H4 (cell line): ENCODE data around the gene YPEL2. TPM values are rescaled to one million over a fixed set of nuclear protein-coding genes. Genes with fewer than 3 reads are reported as not detected.
"Not testable (repeated sequence)": the region's sequence is repeated elsewhere in the genome, so short reads cannot be mapped to it uniquely, and the experiment has no call there.

Experiments
- DNase-seq: peaks from one replicate; pipeline ENCODE4 v3.0.0-alpha.2; 2015; ENCODE audit warnings: low spot score
- total RNA-seq: library from RNA; depleted of rRNA; stranded (reverse); fragments of >200 nt; shearing (Covaris generic); gene quantifications from 2 replicates; pipeline ENCODE4 v1.2.3, GENCODE V29; 2014

YPEL2 gene
- total RNA-seq, 1 experiment from 2014 or later = 1.9 TPM

- no peak for DNase-seq
Observed at GRCh38 chr17:59375857-59376256, 44.4 kb downstream of the YPEL2 start.

DNA sequence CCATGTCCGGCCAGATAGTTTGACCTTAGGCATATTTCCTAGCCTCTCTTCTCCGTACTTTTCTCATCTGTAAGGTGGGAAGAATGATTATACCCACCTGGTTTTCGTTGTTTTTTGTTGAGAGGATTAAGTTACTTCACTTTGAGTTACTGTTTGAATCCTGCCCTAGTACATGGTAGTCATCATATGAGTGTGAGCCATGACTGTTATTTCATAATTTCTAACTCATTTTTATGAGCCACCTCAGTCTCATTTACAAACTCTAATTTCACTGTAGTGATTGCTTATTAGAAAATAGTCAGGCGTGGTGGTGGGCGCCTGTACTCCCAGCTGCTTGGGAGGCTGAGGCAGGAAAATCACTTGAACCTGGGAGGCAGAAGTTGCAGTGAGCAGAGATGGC is 45.1 kb downstream of the YPEL2 start:
- DNase-seq = no peak

- DNase-seq = no peak
Observed at GRCh38 chr17:59377410-59377809, 46.0 kb downstream of the YPEL2 start.

DNA sequence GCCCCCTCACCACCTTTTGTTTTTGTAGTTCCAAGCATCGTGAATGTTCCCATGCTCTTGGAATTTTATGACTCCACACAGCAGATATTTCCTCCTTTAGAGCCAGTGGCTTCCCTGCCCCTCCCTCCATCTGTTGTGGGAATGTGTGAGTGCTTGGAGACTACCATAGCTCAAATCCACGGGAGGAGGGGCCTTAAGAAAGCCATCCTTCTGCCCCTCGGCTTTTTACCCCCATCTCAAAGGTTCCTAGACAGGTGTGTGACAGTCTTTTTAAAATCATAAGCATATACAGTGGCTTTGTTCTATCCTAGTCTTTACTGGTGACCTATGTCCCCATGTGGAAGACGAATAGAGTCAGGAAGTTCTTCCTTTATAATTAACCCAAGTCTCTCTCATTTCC is 47.2 kb downstream of the YPEL2 start:
- DNase-seq = peak; percentile 35

- DNase-seq = no peak
Observed at GRCh38 chr17:59380474-59380873, 49.0 kb downstream of the YPEL2 start.

DNA sequence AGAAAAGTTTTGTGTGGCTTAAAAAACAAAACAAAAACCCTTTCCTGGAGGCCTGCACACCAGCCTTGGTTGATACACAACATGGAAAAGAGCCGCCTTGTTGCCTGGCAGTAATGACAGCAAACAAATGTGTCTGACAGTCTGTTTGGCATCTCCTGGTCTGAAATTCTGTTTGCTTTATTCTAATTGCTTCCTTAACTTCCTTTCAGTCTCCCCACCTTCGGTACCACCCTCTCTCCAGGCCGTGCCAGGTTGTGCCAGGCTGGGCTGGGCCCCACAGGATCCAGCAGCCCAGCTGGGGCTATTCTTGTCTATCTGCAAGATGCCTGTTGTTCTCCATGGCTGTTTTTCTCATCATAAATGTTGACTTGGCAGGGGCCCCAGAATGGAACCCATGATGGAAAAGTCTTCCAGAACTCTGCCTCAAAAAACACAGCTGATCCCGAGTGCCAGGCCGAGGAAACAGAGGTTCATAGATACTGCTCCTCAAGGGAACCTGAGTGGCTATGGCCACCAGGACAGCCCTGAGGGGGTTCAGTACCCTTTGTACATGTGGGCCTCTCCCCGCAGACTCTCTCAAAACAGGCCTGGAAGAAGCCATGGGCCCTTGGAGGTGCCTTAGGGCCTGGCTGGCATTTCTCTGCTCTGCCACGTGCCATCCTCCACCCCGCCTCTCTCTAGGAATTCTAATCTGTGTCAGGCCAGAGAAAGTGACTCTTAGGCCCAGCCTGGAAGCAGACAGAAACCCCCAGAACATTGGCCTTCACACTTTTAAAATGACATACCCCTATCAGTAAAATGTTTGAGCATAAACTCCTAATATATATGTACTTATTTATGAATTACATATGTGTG is 50.5 kb downstream of the YPEL2 start:
- DNase-seq = no peak

DNA sequence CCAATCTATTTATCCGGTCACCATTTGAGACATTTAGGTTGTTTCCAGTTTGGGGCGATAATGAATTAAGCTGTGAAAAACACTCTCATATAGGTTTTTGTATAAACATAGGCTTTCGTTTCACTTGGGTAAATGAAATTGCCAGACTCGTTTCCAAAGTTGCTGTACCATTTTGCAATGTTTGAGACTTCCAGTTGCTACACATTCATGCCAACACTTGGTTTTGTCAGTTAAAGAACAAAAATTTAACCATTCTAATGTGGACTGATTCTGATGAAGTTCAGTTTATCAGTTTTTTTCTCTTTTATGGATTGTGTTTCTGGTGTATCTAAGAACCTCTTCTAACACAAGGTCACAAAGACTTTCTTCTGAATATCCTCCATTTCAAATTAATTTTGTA is 52.4 kb downstream of the YPEL2 start:
- DNase-seq = no peak

DNA sequence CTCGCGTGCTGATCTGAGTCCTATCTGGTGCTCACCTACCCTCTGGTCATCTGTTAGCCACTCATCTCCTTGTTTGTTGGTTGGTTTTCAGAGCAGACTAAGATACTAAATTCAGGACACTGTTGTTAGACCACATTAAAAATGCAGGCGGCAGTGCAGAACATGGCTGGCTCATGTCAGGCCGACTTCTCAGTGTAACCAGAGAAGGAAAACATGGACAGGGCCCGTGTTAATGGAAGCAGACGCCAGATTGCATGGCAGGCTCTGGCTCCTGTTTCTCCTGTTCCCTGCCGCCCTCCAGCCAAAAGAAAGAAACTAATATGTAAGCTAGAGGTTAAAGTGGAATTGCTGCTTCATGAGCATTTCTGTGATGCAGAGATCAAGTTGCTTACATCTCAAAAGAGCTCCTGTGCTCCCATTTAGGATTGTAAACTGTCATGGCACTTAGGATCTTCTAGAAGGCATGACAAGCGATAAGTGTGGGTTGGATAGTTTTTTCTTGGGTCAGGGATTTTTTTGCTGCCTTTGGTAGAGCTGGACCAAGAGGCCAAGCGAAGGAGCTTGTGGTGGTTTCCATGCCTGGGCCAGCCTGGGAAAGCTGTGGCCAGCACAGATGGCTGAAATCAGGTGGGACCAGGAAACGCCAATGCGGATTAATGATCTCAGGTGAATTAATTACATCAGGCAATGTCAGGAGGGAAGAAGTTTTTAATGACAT is 56.1 kb downstream of the YPEL2 start:
- no peak for DNase-seq

DNA sequence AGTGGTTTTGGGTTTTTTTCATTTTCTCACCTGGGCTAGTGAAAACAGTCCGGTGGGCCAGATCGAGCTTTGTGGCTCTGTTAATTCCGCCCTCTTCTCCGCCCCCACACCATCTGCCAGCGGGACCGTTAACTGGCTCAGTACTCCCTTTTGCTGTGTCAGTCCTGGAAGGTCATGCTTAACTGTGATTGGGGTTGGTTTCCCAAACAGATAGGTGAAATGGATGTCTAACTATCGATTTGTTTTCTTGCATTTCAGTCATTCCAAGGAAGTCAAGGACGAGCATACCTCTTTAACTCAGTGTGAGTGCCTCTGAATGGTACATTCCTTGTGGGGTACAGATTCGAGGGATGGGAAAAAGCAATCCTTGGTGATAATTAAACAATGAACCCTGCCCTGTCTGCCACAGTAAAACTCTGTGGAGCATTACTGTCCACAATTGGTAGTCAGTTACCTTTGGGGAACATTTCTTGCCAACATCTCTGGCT is 56.7 kb downstream of the YPEL2 start:
- no peak for DNase-seq

DNA sequence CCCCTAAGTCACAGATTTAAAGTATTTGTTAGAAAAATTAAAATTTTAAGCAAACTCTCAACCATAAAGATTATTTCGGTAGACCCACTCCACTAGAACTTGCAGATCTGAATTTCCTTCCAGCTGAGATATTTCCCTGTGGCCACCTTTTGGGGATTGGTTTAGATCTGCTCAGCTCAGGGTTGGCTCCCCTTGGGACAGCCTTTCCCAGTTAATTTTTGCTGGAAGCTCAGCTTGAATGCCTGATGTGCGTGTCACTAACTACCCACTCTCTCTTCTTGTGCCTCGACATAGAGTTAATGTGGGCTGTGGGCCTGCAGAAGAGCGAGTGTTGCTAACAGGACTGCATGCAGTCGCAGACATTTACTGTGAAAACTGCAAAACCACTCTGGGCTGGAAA is 57.6 kb downstream of the YPEL2 start:
- no peak for DNase-seq

DNA sequence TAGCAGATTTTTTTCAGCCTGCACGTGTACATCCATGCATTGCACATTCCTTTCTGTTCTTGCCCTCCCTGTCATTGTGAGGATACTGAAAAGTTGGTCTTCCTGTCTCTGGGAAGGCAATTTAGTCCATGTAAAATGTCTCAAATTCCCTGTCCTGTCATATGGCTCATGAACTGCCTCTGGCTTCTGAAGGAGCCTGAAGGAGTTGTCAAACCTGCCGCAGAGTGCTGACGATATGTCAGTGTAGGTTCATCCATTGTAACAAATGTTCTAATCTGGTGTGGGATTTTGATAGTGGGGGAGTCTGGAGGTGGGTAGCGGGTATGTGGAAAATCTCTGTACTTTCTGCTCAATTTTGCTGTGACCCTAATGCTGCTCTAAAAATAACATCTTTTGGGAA is 59.6 kb downstream of the YPEL2 start:
- DNase-seq = no peak

DNA sequence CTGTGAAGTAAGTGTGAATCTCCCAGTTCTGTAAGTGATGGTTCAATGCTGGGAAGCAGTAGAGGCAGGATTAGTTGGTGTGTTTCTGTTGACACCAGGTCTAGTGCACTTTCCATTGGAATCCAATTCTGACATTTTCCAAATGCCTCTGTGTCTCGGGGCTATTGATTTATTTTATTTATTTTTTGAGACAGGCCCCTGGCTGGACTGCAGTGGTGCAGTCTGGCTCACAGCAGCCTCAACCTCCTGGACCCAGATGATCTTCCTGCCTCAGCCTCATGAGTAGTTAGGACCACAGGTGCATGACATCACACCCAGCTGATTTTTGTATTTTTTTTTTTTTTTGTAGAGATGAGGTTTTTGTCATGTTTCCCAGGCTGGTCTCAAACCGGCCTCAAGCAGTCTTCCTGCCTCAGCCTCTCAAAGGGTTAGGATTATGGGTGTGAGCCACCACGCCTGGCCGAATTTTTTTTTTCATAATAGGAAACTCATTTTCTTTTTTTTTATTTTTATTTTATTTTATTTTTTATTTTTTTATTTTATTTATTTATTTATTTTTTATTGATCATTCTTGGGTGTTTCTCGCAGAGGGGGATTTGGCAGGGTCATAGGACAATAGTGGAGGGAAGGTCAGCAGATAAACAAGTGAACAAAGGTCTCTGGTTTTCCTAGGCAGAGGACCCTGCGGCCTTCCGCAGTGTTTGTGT is 61.7 kb downstream of the YPEL2 start:
- no peak for DNase-seq

DNA sequence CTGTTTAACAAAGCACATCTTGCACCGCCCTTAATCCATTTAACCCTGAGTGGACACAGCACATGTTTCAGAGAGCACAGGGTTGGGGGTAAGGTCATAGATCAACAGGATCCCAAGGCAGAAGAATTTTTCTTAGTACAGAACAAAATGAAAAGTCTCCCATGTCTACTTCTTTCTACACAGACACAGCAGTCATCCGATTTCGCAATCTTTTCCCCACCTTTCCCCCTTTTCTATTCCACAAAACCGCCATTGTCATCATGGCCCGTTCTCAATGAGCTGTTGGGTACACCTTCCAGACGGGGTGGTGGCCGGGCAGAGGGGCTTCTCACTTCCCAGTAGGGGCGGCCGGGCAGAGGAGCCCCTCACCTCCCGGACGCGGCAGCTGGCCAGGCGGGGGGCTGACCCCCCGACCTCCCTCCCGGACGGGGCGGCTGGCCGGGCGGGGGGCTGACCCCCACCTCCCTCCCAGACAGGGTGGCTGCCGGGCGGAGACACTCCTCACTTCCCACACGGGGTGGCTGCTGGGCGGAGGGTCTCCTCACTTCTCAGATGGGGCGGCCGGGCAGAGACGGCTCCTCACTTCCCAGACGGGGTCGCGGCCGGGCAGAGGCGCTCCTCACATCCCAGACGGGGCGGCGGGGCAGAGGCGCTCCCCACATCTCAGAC is 62.4 kb downstream of the YPEL2 start:
- DNase-seq = not testable (repeated sequence)

GRCh38 chr17:59396134-59396826 is 64.8 kb downstream of the YPEL2 start:
- no peak for DNase-seq

GRCh38 chr17:59397316-59398073 is 66.0 kb downstream of the YPEL2 start:
- DNase-seq = no peak

DNA sequence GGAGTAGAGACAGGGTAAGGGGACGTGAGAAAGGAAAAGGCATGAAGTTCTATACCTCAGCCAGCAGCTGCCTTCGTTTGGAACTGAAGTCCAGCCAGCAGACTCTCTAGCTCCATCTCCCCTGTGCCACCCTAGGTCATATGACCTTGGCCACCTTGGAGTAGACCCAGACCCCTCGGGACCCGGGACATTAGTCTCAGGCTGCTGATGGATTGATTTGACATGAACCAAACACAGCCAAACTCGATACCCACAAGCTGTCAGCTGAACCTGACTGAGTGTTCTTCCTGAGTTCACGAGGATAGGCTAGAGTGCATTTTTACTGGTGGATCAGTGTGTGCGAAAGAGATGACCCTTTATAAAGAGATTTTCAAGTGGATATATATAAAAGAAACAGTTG is 68.5 kb downstream of the YPEL2 start:
- DNase-seq = no peak

- no peak for DNase-seq
Observed at GRCh38 chr17:59400858-59401257, 69.4 kb downstream of the YPEL2 start.

DNA sequence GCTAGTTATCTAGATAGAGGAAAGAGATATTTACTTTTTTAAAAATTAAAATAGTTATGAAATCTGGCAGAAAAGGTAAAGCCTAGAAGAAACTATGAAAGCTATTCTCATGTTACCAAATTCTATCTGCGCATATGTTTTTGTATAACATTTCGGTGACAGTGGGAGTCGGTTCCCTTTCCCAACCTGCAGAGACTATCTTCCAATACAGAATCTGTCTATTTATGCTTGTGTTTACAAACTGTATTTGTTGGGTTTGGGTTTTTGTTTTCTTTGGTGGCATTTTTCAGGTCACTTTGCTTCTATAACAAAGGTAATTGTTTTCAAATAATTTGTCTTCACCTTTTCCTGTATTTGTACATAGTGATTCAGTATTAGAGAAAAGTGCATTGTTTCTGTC is 69.8 kb downstream of the YPEL2 start:
- DNase-seq = no peak

DNA sequence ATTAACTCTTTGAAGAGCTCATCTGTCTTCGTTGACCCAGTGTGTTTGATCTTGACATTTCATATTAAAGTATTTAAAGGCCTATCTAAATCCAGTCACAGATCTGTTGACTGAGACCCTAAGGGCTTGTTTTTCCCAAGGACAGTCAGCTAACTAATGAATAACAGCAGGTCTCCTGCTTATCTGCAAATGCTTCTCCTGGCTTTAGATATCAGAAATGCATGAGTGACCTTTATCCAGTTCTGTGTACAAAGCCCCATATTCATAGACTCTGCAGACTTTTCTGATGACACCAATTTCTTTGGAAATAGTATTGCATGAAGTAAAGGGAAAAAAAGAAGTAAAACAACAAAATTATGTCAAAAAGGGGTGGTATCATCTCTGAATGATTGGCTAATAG is 70.3 kb downstream of the YPEL2 start:
- DNase-seq = no peak

- DNase-seq = no peak
Observed at GRCh38 chr17:59402760-59403159, 71.3 kb downstream of the YPEL2 start.

- no peak for DNase-seq
Observed at GRCh38 chr17:59404471-59404870, 73.0 kb downstream of the YPEL2 start.
